HEK293 (cell line): ENCODE measurements around the gene SKAP1.

Experiments
- CTCF ChIA-PET: fragments of 350-600 bp; formaldehyde crosslinking; extraction: SDS; loops from one replicate; lab custom pipeline; 2021; ENCODE audit warnings: antibody characterized with exemption; lab: Yijun Ruan, JAX
- POLR2A ChIA-PET: fragments of 300-600 bp; formaldehyde crosslinking; extraction: SDS; loops from one replicate; lab custom pipeline; 2020; ENCODE audit warnings: antibody characterized with exemption, inconsistent platforms; lab: Yijun Ruan, JAX
- H3K27ac ChIP-seq: fragments of 200-500 bp; sonication (Bioruptor generic); 2 replicates; pipeline ENCODE4 v1.5.1; 2014; ENCODE audit warnings: low read depth, low read length, control low read depth, inconsistent platforms; ENCODE audit errors: extremely low read depth
- H3K36me3 ChIP-seq, 2 experiments: fragments of 200-500 bp in 1 of 2; sonication (Bioruptor generic) in 1 of 2; 1 replicate in 1 of 2; 2 replicates in 1 of 2; pipeline ENCODE4 v1.5.1; 2014 to 2017; ENCODE audit warnings: inconsistent platforms in 2 of 2, low read length in 2 of 2; ENCODE audit not compliant: control insufficient read depth in 2 of 2, insufficient read depth in 1 of 2
- H3K4me1 ChIP-seq: fragments of 200-500 bp; sonication (Bioruptor generic); 2 replicates; pipeline ENCODE4 v1.5.1; 2014; ENCODE audit warnings: mild to moderate bottlenecking, low read length, inconsistent platforms; ENCODE audit not compliant: control insufficient read depth, insufficient read depth
- H3K4me3 ChIP-seq: 2 replicates; pipeline ENCODE4 v1.5.1; 2011; ENCODE audit warnings: low read depth, mild to moderate bottlenecking, control low read depth, low read length, moderate library complexity
- H3K9me3 ChIP-seq: fragments of 200-500 bp; sonication (Bioruptor generic); 2 replicates; pipeline ENCODE4 v1.5.1; 2014; ENCODE audit warnings: low read depth, low read length, inconsistent platforms; ENCODE audit not compliant: control insufficient read depth, insufficient read depth
- PRDM1 ChIP-seq: fragments of 450-650 bp; formaldehyde crosslinking; IDR thresholded peaks from 2 replicates; pipeline ENCODE4; 2016; ENCODE audit warnings: missing biosample characterization, missing genetic modification characterization
- PRDM2 ChIP-seq: fragments of 450-650 bp; formaldehyde crosslinking; IDR thresholded peaks from 2 replicates; pipeline ENCODE4 v1.5.1; 2016; ENCODE audit warnings: missing biosample characterization, missing genetic modification characterization, borderline replicate concordance
- YY2 ChIP-seq: fragments of 450-650 bp; formaldehyde crosslinking; IDR thresholded peaks from 2 replicates; pipeline ENCODE4 v1.5.1; 2016; ENCODE audit warnings: missing biosample characterization, missing genetic modification characterization
- ZBTB17 ChIP-seq: fragments of 450-650 bp; formaldehyde crosslinking; IDR thresholded peaks from 2 replicates; pipeline ENCODE4 v1.5.1; 2016; ENCODE audit warnings: missing biosample characterization, missing genetic modification characterization
- ZNF335 ChIP-seq: fragments of 450-650 bp; formaldehyde crosslinking; conservative IDR thresholded peaks from 2 replicates; pipeline ENCODE4 v1.5.1; 2016; ENCODE audit warnings: missing biosample characterization, missing genetic modification characterization
- ZNF561 ChIP-seq: fragments of 450-650 bp; IDR thresholded peaks from 2 replicates; pipeline ENCODE4 v1.5.1; 2018; ENCODE audit warnings: missing biosample characterization, missing genetic modification characterization, borderline replicate concordance
- ZSCAN4 ChIP-seq: fragments of 450-650 bp; formaldehyde crosslinking; IDR thresholded peaks from 2 replicates; pipeline ENCODE4 v1.5.1; 2017; ENCODE audit warnings: missing biosample characterization, missing genetic modification characterization
- TF ChIP-seq, protein P1 (sequence below): fragments of 450-650 bp; formaldehyde crosslinking; IDR thresholded peaks from 2 replicates; pipeline ENCODE4 v1.5.1; 2016; ENCODE audit warnings: missing biosample characterization, missing genetic modification characterization

SKAP1 gene

GRCh38 chr17:48294806-48295361, 135.1 kb downstream of the SKAP1 start:
- no peak overlapping the region for H3K27ac ChIP-seq
- TF ChIP-seq PRDM1 (tag by site-specific recombination) = 0 out of 2 replicates have a peak, but pooled peaks have one; percentile 49
- no peak for TF ChIP-seq PRDM2 (tag by site-specific recombination)
- TF ChIP-seq ZNF335 (tag by site-specific recombination) = 0 out of 2 replicates have a peak, but pooled peaks have one; percentile 43
- TF ChIP-seq, all 188 proteins: peak for 2
- Histone ChIP-seq H3K9me3 (no peaks in the 10 kb centered on the region), H3K36me3 (no peaks in the 10 kb centered on the region), H3K4me1 (peaks cover 3% of the 10 kb centered on the region; the same call in 1 of the 2 replicates), H3K4me3 (no peak overlapping the region)
- POLR2A ChIA-PET = no interaction called here
- CTCF ChIA-PET = interaction anchor here (0.6 to 4.9 kb wide), 9 partner anchors 10 to 660 kb away, joined by 3 to 41 read pairs (median 5); no protein-coding TSS in a partner anchor

DNA sequence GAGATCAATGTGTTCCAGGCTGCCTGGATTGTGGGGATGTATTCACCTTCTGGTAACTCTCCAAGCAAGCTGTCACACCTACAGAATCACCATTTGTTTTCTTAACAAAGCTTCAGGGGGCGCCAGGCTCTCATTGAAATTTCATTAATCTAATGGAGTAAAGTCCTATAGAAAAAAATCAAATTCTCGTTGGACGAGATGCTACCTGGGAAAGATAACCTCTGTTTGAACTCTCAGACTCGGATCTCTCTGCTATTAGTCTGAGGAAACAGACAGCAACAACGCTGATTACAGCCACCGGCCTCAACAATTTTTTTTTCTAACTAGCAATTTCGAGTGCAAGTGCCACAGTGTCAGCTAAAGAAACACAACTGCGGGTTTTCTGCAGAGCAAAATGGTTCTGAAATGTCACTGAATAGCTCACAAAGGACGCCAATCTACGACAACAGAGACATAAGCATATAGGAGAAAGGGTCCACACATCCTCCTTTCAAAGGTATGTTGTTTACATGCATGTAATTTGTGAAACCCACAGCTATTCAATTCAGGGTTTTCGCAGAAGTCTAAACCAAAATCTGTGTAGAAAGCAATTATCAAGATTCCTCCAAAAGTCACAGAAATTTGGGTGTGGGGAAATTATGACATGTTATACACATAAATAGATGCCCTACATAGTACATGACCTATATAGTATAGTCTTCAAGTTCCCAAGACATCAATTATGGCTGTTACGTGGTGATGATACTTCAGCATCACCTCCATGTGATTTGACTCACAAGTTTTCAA, 135.8 kb downstream of the SKAP1 start:
- Histone ChIP-seq H3K9me3 (no peaks in the 10 kb centered on the region), H3K36me3 (no peaks in the 10 kb centered on the region), H3K4me3 (no peak overlapping the region), H3K27ac (no peak overlapping the region), H3K4me1 (peaks cover 3% of the 10 kb centered on the region; the same call in 1 of the 2 replicates)
- POLR2A ChIA-PET = no interaction called here
- CTCF ChIA-PET = interaction anchor here (0.5 to 4.9 kb wide), 11 partner anchors 10 to 659 kb away, joined by 3 to 41 read pairs (median 4); no protein-coding TSS in a partner anchor
- TF ChIP-seq ZNF561 (tag by site-specific recombination) = 0 out of 2 replicates have a peak, but pooled peaks have one; percentile 39
- 0 out of 2 replicates have a peak, but pooled peaks have one; percentile 44 for TF ChIP-seq ZBTB17 (tag by site-specific recombination)
- TF ChIP-seq, protein P1, sequence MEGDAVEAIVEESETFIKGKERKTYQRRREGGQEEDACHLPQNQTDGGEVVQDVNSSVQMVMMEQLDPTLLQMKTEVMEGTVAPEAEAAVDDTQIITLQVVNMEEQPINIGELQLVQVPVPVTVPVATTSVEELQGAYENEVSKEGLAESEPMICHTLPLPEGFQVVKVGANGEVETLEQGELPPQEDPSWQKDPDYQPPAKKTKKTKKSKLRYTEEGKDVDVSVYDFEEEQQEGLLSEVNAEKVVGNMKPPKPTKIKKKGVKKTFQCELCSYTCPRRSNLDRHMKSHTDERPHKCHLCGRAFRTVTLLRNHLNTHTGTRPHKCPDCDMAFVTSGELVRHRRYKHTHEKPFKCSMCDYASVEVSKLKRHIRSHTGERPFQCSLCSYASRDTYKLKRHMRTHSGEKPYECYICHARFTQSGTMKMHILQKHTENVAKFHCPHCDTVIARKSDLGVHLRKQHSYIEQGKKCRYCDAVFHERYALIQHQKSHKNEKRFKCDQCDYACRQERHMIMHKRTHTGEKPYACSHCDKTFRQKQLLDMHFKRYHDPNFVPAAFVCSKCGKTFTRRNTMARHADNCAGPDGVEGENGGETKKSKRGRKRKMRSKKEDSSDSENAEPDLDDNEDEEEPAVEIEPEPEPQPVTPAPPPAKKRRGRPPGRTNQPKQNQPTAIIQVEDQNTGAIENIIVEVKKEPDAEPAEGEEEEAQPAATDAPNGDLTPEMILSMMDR (tag by site-specific recombination) = 0 out of 2 replicates have a peak, but pooled peaks have one; percentile 27
- no peak for TF ChIP-seq ZSCAN4 (tag by site-specific recombination)
- no peak for TF ChIP-seq YY2
